SKM-1 (cell line): ENCODE measurements around the gene TMEM38B.
"Not testable (repeated sequence)": the region's sequence is repeated elsewhere in the genome, so short reads cannot be mapped to it uniquely, and the experiment has no call there.

Experiments used
- DNase-seq: peaks from one replicate; lab custom pipeline; 2025; ENCODE audit not compliant: unreplicated experiment; lab: John Stamatoyannopoulos, UW

The TMEM38B gene

GRCh38 chr9:105681313-105681712 is 13.0 kb upstream of the TMEM38B start:
- no peak for DNase-seq

- no peak for DNase-seq
These were observed 12.6 kb upstream of the TMEM38B start for GRCh38 chr9:105681724-105682123.

- no peak for DNase-seq
These were observed 10.6 kb upstream of the TMEM38B start for GRCh38 chr9:105683688-105684275.

GRCh38 chr9:105686936-105687335 is 7.4 kb upstream of the TMEM38B start:
- DNase-seq: no peak

GRCh38 chr9:105690742-105691141 is 3.6 kb upstream of the TMEM38B start:
- DNase-seq: no peak

GRCh38 chr9:105693435-105694189 is 729 bp upstream of the TMEM38B start:
- DNase-seq: no peak

- no peak for DNase-seq
These were observed 674 bp downstream of the TMEM38B start for GRCh38 chr9:105694848-105695581.

GRCh38 chr9:105696219-105696793 is 2.0 kb downstream of the TMEM38B start:
- no peak for DNase-seq

GRCh38 chr9:105697871-105698270 is 3.5 kb downstream of the TMEM38B start:
- no peak for DNase-seq

GRCh38 chr9:105698348-105698870 is 4.1 kb downstream of the TMEM38B start:
- no peak for DNase-seq

GRCh38 chr9:105700668-105701067 is 6.3 kb downstream of the TMEM38B start:
- DNase-seq: no peak

- DNase-seq: no peak
These were observed 6.8 kb downstream of the TMEM38B start for GRCh38 chr9:105701145-105701544.

GRCh38 chr9:105702207-105702606 is 7.9 kb downstream of the TMEM38B start:
- no peak for DNase-seq

- not testable (repeated sequence) for DNase-seq
These were observed 9.3 kb downstream of the TMEM38B start for GRCh38 chr9:105703638-105704037.

- DNase-seq: no peak
These were observed 11.8 kb downstream of the TMEM38B start for GRCh38 chr9:105706156-105706555.

- no peak for DNase-seq
These were observed 14.1 kb downstream of the TMEM38B start for GRCh38 chr9:105708405-105708804.

GRCh38 chr9:105710638-105711037 is 16.3 kb downstream of the TMEM38B start:
- no peak for DNase-seq

- no peak for DNase-seq
These were observed 17.5 kb downstream of the TMEM38B start for GRCh38 chr9:105711867-105712266.

- no peak for DNase-seq
These were observed 18.0 kb downstream of the TMEM38B start for GRCh38 chr9:105712297-105712696.

- DNase-seq: no peak
These were observed 18.4 kb downstream of the TMEM38B start for GRCh38 chr9:105712773-105713172.

- no peak for DNase-seq
These were observed 19.1 kb downstream of the TMEM38B start for GRCh38 chr9:105713260-105714019.
